T-helper 1 cell treated with Interleukin-12 subunit alpha and Interleukin-12 subunit beta and Interleukin-4 antibody, amounts not matched to agents 30 μg/mL and 1 μg/mL, for 36 hours (primary cell): ENCODE measurements around the gene ZNF428.
A peak's percentile ranks its signal among the peaks of the same experiment; 100 is the strongest.
"Not testable (repeated sequence)": the region's sequence is repeated elsewhere in the genome, so short reads cannot be mapped to it uniquely, and the experiment has no call there.

Experiments
- H3K27ac Mint-ChIP-seq: one replicate; pipeline ENCODE4 v1.8.0; 2021; ENCODE audit warnings: mild to moderate bottlenecking, mixed read lengths
- H3K27me3 Mint-ChIP-seq: one replicate; pipeline ENCODE4 v1.8.0; 2021; ENCODE audit warnings: low read depth, mixed read lengths
- H3K36me3 Mint-ChIP-seq: one replicate; pipeline ENCODE4 v1.8.0; 2021; ENCODE audit warnings: low read depth, mixed read lengths
- H3K4me1 Mint-ChIP-seq: one replicate; pipeline ENCODE4 v1.8.0; 2021; ENCODE audit warnings: low read depth, mixed read lengths
- H3K4me3 Mint-ChIP-seq: one replicate; pipeline ENCODE4 v1.8.0; 2021; ENCODE audit warnings: mild to moderate bottlenecking, moderate library complexity, mixed read lengths
- H3K9me3 Mint-ChIP-seq: one replicate; pipeline ENCODE4 v1.8.0; 2021; ENCODE audit warnings: mixed read lengths

Gene ZNF428

GRCh38 chr19:43616306-43616705 lies 3.1 kb downstream of the ZNF428 start:
- Mint-ChIP-seq H3K9me3 (no peaks in the 10 kb centered on the region), H3K4me1 (peaks cover 17% of the 10 kb centered on the region), H3K4me3 (no peak overlapping the region), H3K36me3 (peaks cover 13% of the 10 kb centered on the region), H3K27me3 (no peaks in the 10 kb centered on the region), H3K27ac (no peak overlapping the region)

DNA sequence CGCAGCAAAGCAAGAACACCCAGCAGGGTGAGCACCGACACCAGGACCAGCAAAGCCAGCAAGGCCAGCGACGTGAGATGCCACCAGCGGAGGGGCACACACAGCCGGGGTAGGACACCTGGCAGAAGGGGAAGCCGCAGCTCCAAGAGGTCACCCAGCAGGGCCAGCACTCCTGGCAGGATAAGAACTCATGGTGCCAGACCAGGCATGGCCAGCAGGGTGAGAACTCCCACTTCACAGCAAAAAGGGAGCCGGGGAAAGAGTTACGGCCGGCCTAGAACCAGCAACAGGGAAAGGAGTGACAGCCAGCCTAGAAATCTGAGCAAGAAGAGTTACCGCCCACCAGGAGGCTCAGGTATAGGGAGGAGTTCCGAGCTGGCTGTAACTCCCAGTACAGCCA lies 7.1 kb downstream of the ZNF428 start:
- Mint-ChIP-seq H3K4me1 (peaks cover 4% of the 10 kb centered on the region), H3K27me3 (no peaks in the 10 kb centered on the region), H3K27ac (no peak overlapping the region), H3K9me3 (no peaks in the 10 kb centered on the region), H3K36me3 (peaks cover 16% of the 10 kb centered on the region), H3K4me3 (no peak overlapping the region)

DNA sequence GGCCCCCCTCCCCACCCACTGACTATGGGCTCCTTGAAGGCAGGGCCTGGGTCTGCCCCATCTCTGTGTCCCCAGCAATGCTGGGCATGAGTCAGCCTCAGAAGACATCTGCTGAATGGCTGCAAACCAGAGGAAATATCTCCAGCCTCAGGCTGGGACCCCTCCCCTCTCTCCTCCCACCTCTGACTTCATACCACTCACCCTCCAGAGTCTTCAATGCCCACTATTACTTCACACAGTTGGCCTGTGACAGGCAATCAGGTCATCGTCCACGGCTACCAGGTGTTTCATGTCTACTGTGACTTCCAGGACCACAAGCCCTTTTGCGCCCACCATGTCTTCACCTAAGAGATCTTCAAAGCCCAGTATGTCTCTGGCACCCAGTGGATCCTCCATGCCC lies 7.6 kb downstream of the ZNF428 start, which contains the start of gene SRRM5:
Gene SRRM5 (plus strand): TSS at position 301 of the 400 bp plus-strand sequence. CDS start 34 bp downstream, at position 335.
- H3K27ac Mint-ChIP-seq: peak within 1 kb of the TSS; percentile 6
- no peaks in the 10 kb centered on the region for H3K9me3 Mint-ChIP-seq
- peaks cover 16% of the 10 kb centered on the region for H3K36me3 Mint-ChIP-seq
- no peaks in the 10 kb centered on the region for H3K27me3 Mint-ChIP-seq
- H3K4me3 Mint-ChIP-seq: no peak within 1 kb of the TSS
- H3K4me1 Mint-ChIP-seq: peaks cover 4% of the 10 kb centered on the region

DNA sequence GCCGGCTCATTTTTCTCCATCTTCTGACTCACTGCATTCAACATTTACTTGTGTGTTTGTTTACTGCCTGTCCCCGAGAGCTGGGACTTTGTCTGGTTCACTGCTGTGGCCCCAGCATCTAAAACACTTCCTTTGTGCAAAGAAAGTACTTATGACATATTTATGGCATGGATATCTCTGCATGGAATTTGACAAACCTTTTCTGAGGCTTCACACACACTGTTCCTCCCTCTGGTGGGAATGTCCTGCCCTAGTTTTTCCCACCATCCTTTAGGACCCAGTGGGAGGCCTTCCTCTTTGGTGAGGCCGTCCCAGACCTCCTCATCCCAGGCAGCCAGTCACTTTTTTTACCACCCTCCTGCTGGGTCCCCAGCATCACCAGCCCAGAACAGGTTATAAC lies 8.9 kb downstream of the ZNF428 start:
- Mint-ChIP-seq H3K27ac (no peak overlapping the region), H3K4me1 (peaks cover 3% of the 10 kb centered on the region), H3K27me3 (no peaks in the 10 kb centered on the region), H3K36me3 (peaks cover 16% of the 10 kb centered on the region), H3K9me3 (no peaks in the 10 kb centered on the region), H3K4me3 (no peak overlapping the region)

- Mint-ChIP-seq H3K36me3 (peaks cover 16% of the 10 kb centered on the region), H3K4me3 (no peak overlapping the region)
These were observed 9.6 kb downstream of the ZNF428 start for GRCh38 chr19:43609872-43610271.

GRCh38 chr19:43607238-43608205 lies 11.9 kb downstream of the ZNF428 start:
- no peaks in the 10 kb centered on the region for H3K9me3 Mint-ChIP-seq
- no peak overlapping the region for H3K27ac Mint-ChIP-seq
- peaks cover 11% of the 10 kb centered on the region for H3K36me3 Mint-ChIP-seq
- H3K4me3 Mint-ChIP-seq: no peak overlapping the region
- H3K4me1 Mint-ChIP-seq: peaks cover 3% of the 10 kb centered on the region
- no peaks in the 10 kb centered on the region for H3K27me3 Mint-ChIP-seq

More at GRCh38 chr19:43609872-43610271, 9.6 kb downstream of the ZNF428 start:
- Mint-ChIP-seq H3K4me1 (peaks cover 3% of the 10 kb centered on the region), H3K27me3 (no peaks in the 10 kb centered on the region), H3K27ac (no peak overlapping the region), H3K9me3 (no peaks in the 10 kb centered on the region)

GRCh38 chr19:43606569-43607229 lies 12.7 kb downstream of the ZNF428 start:
- Mint-ChIP-seq H3K4me3 (no peak overlapping the region), H3K27ac (no peak overlapping the region), H3K4me1 (no peaks in the 10 kb centered on the region), H3K27me3 (no peaks in the 10 kb centered on the region), H3K9me3 (no peaks in the 10 kb centered on the region), H3K36me3 (peaks cover 5% of the 10 kb centered on the region)

GRCh38 chr19:43605875-43606568 lies 13.4 kb downstream of the ZNF428 start:
- Mint-ChIP-seq H3K27me3 (no peaks in the 10 kb centered on the region), H3K27ac (no peak overlapping the region), H3K4me1 (peaks cover 2% of the 10 kb centered on the region), H3K4me3 (no peak overlapping the region), H3K36me3 (peaks cover 5% of the 10 kb centered on the region), H3K9me3 (no peaks in the 10 kb centered on the region)

- H3K27ac Mint-ChIP-seq, H3K4me3 Mint-ChIP-seq, H3K9me3 Mint-ChIP-seq, H3K27me3 Mint-ChIP-seq: not testable (repeated sequence)
- H3K4me1 Mint-ChIP-seq: peaks cover 24% of the 10 kb centered on the region
- peaks cover 14% of the 10 kb centered on the region for H3K36me3 Mint-ChIP-seq
These were observed 19.1 kb downstream of the ZNF428 start for GRCh38 chr19:43600326-43600725.

DNA sequence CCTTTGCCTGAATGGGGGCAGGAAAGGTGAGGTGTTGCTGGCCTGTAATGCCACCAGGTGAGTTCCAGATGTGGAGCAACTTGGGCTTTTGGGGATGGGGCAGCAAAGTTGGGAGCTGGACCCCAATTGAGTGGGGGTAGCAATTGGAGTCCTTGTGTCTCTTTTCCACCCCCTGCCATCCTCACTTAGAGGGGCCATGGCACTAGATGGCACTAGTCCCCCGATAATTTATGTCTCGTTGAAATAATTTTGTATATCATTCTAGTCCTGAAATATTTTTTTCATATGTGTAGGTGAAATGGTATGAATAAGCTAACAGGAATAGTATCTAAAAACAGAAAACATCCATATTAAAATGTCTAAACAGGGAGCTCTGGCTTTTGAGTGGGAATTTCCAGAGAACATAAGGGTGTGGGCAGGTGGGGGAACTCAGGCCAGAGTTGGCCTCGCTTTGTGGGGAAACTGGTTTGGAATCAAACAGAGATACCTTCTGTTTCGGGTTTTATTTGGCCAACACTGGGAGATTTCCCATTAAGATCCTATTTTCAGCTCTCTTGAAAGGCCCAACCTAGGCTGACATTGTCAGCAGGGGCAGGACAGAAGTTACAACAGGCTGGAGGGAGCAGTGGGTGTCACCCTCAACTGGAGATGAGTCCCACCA lies 19.7 kb downstream of the ZNF428 start:
- Mint-ChIP-seq H3K4me1 (peaks cover 27% of the 10 kb centered on the region), H3K27ac (no peak overlapping the region), H3K4me3 (no peak overlapping the region), H3K27me3 (no peaks in the 10 kb centered on the region), H3K36me3 (peaks cover 14% of the 10 kb centered on the region), H3K9me3 (no peaks in the 10 kb centered on the region)

GRCh38 chr19:43598445-43599240 lies 20.8 kb downstream of the ZNF428 start:
- Mint-ChIP-seq H3K4me1 (peaks cover 31% of the 10 kb centered on the region), H3K27me3 (no peaks in the 10 kb centered on the region), H3K27ac (no peak overlapping the region), H3K4me3 (no peak overlapping the region), H3K9me3 (no peaks in the 10 kb centered on the region), H3K36me3 (peaks cover 18% of the 10 kb centered on the region)

DNA sequence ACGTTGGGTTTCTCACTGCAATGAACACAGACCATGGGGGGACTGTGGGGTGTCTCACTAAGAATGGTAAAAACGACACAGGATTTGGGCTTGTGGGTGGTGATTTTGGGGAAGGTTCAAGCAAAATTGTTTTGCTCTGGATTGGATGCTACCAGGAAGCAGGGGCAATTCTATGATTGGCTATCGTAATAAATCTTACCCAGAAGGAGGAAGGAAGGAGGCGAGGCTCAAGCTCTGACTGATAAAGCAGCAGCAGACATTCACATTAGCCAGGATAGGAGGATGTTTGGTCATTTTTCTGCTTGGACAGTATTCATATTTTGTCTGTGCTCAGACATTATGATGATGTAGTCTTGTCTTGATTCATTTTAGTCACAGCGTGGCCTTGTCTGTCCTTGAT lies 21.6 kb downstream of the ZNF428 start:
- Mint-ChIP-seq H3K36me3 (peaks cover 22% of the 10 kb centered on the region), H3K27ac (peak overlapping the region; percentile 99), H3K4me3 (peak overlapping the region; percentile 99), H3K9me3 (no peaks in the 10 kb centered on the region), H3K27me3 (no peaks in the 10 kb centered on the region), H3K4me1 (peaks cover 32% of the 10 kb centered on the region)

- H3K36me3 Mint-ChIP-seq: peaks cover 25% of the 10 kb centered on the region
- H3K4me3 Mint-ChIP-seq: peak overlapping the region; percentile 99
- peak overlapping the region; percentile 99 for H3K27ac Mint-ChIP-seq
- no peaks in the 10 kb centered on the region for H3K9me3 Mint-ChIP-seq
- no peaks in the 10 kb centered on the region for H3K27me3 Mint-ChIP-seq
- H3K4me1 Mint-ChIP-seq: peaks cover 32% of the 10 kb centered on the region
These were observed 22.5 kb downstream of the ZNF428 start for GRCh38 chr19:43596842-43597461.
